ENCODE measurements around the gene FIGNL2.

DNA sequence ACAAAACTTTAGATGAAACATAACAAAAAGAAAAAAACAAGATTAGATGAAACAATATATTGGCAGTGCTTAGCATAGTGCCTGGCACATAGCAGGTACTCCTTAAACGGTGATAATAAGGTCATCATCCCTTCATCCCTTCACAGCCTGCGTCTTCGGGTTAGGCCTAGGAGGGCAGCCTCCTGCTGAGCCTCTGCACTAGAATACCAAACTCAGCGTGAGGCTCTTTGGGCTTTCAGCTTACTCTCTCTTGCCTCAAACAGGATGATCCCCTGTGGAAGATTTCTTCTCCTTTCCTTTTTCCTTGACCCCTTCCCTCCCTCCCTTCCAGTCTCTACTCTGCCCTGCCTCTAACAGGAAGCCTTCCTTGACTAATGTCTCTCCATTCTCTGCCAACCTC lies 14.4 kb upstream of the FIGNL2 start:
- TF ChIP-seq, protein P1, sequence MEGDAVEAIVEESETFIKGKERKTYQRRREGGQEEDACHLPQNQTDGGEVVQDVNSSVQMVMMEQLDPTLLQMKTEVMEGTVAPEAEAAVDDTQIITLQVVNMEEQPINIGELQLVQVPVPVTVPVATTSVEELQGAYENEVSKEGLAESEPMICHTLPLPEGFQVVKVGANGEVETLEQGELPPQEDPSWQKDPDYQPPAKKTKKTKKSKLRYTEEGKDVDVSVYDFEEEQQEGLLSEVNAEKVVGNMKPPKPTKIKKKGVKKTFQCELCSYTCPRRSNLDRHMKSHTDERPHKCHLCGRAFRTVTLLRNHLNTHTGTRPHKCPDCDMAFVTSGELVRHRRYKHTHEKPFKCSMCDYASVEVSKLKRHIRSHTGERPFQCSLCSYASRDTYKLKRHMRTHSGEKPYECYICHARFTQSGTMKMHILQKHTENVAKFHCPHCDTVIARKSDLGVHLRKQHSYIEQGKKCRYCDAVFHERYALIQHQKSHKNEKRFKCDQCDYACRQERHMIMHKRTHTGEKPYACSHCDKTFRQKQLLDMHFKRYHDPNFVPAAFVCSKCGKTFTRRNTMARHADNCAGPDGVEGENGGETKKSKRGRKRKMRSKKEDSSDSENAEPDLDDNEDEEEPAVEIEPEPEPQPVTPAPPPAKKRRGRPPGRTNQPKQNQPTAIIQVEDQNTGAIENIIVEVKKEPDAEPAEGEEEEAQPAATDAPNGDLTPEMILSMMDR (IDR thresholded peaks at IDR 0.05), result no peak
- TF ChIP-seq POLR2A (IDR thresholded peaks at IDR 0.05) (no peak), EP300 (IDR thresholded peaks at IDR 0.05) (no peak)

All from tibial nerve (tissue), 4 donors.